Hepatocyte (in vitro differentiated cells): ENCODE data around the gene TWF2. TPM values are rescaled to one million over a fixed set of nuclear protein-coding genes. Genes with fewer than 3 reads are reported as not detected.

Source experiments
- DNase-seq: peaks from one replicate; pipeline ENCODE4 v3.0.0-alpha.2; 2016; ENCODE audit warnings: low spot score
- H2AFZ ChIP-seq: fragments of 200-600 bp; sonication (generic); 2 replicates; pipeline ENCODE4 v1.6.0; 2016; ENCODE audit warnings: antibody characterized with exemption, mild to moderate bottlenecking
- H3K27ac ChIP-seq: fragments of 200-600 bp; sonication (generic); 2 replicates; pipeline ENCODE4 v1.5.1; 2016; ENCODE audit warnings: mild to moderate bottlenecking
- H3K27me3 ChIP-seq: fragments of 200-600 bp; sonication (generic); 2 replicates; pipeline ENCODE4 v1.6.1; 2016
- H3K36me3 ChIP-seq: fragments of 200-600 bp; sonication (generic); replicated peaks from 2 replicates; pipeline ENCODE4 v1.5.1; 2016; ENCODE audit warnings: low read depth; ENCODE audit not compliant: insufficient read depth
- H3K4me1 ChIP-seq: fragments of 200-600 bp; sonication (generic); 2 replicates; pipeline ENCODE4 v1.5.1; 2016; ENCODE audit warnings: mild to moderate bottlenecking, moderate library complexity; ENCODE audit not compliant: insufficient read depth
- H3K4me2 ChIP-seq: fragments of 200-600 bp; sonication (generic); 2 replicates; pipeline ENCODE4 v1.6.0; 2016
- H3K4me3 ChIP-seq: fragments of 200-600 bp; sonication (generic); 2 replicates; pipeline ENCODE4 v1.5.1; 2016; ENCODE audit warnings: mild to moderate bottlenecking
- H3K79me2 ChIP-seq: fragments of 200-600 bp; sonication (generic); 2 replicates; pipeline ENCODE4 v1.6.0; 2017; ENCODE audit warnings: mild to moderate bottlenecking
- H3K9me2 ChIP-seq: fragments of 200-600 bp; sonication (generic); replicated peaks from 2 replicates; pipeline ENCODE4 v1.6.0; 2017; ENCODE audit warnings: mild to moderate bottlenecking; ENCODE audit not compliant: insufficient read depth
- H3K9me3 ChIP-seq: fragments of 200-600 bp; sonication (generic); 2 replicates; pipeline ENCODE4 v1.5.1; 2016; ENCODE audit warnings: low read depth, mild to moderate bottlenecking
- H4K20me1 ChIP-seq: fragments of 200-600 bp; sonication (generic); 2 replicates; pipeline ENCODE4 v1.6.0; 2016; ENCODE audit warnings: mild to moderate bottlenecking; ENCODE audit not compliant: insufficient read depth, poor library complexity, severe bottlenecking
- EZH2 ChIP-seq: fragments of 200-600 bp; sonication (generic); IDR thresholded peaks from 2 replicates; pipeline ENCODE4 v1.6.1; 2016; ENCODE audit warnings: antibody characterized with exemption, mild to moderate bottlenecking, borderline replicate concordance
- EZH2phosphoT487 ChIP-seq: fragments of 200-600 bp; sonication (generic); IDR thresholded peaks from one replicate; pipeline ENCODE4 v1.6.1; 2018; ENCODE audit warnings: antibody characterized with exemption, mild to moderate bottlenecking, low read depth, moderate library complexity; ENCODE audit not compliant: unreplicated experiment, severe bottlenecking
- WGBS: methylation state at CpG from one replicate; pipeline ENCODE4 v1.1.6; 2016; ENCODE audit warnings: low lambda C conversion rate; ENCODE audit errors: missing lambda C conversion rate; 5-methylcytosine and 5-hydroxymethylcytosine counted together
- polyA plus RNA-seq: library from polyadenylated mRNA; unstranded; fragments of >200 nt; fragmentation: Nextera tagmentation; extraction: Ambion mirVana; gene quantifications from 2 replicates; pipeline ENCODE4 v1.2.1, GENCODE V29; 2016
- total RNA-seq: library from RNA; depleted of rRNA; stranded (reverse); fragments of >200 nt; gene quantifications from 2 replicates; pipeline ENCODE4 v1.2.3, GENCODE V29; 2014
- TF ChIP-seq, protein P1 (sequence below): fragments of 200-600 bp; sonication (generic); IDR thresholded peaks from 2 replicates; pipeline ENCODE4 v1.5.1; 2016; ENCODE audit warnings: antibody characterized with exemption, mild to moderate bottlenecking; ENCODE audit not compliant: poor library complexity

Gene TWF2
- total and polyA plus RNA-seq, 2 experiments from 2014 or later, result 47.4 to 52.5 TPM

DNA sequence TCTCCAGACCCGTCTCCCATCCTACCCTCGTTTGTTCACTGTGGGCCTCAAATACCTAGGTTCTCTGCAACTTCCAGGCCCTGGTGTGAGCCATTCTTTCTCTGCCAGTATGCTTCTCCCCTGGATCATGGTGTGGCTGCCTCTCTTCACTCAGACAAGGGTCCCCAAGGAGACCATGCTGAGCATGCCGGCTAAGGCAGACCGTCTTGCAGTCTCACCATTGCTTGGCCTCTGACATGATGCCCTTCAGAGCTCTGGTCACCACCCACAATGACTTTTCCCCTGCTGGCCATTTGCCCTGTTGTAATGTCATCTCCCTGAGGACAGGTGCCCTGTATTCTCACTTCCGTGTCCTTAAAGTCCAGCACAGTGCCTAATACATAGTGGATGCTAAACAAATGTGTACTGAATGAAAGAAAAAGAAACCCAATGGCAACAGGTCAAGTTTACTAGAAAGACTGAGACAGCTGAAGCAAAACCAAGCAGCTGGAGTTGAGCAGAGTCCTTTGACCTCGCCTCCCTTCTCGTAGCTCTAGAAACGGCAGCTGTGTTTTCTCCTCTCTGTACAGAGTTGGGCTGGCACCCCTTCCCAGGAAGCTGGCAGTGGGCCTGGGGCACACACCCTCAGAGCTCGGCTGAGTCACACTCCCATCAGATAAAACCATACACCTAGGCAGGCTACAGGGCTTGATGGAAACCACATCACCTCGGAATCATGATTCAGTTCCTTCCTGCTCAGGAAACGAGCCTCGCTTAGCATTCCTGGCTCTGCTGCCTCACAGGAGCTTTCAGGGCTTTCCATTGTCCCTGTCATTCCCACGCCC is 22.2 kb downstream of the TWF2 start:
- H2AFZ ChIP-seq, result no peak overlapping the region
- H3K9me3 ChIP-seq, result no peaks in the 10 kb centered on the region
- peaks cover 17% of the 10 kb centered on the region for H3K4me1 ChIP-seq
- H3K36me3 ChIP-seq, result no peaks in the 10 kb centered on the region
- H3K79me2 ChIP-seq, result no peaks in the 10 kb centered on the region
- H3K4me2 ChIP-seq, result no peak overlapping the region
- 66% methylated on average over 13 of the region's 13 CpGs for WGBS
- no peak overlapping the region for H3K4me3 ChIP-seq
- no peaks in the 10 kb centered on the region for H3K27me3 ChIP-seq
- DNase-seq, result peak; percentile 61
- TF ChIP-seq, protein P1, sequence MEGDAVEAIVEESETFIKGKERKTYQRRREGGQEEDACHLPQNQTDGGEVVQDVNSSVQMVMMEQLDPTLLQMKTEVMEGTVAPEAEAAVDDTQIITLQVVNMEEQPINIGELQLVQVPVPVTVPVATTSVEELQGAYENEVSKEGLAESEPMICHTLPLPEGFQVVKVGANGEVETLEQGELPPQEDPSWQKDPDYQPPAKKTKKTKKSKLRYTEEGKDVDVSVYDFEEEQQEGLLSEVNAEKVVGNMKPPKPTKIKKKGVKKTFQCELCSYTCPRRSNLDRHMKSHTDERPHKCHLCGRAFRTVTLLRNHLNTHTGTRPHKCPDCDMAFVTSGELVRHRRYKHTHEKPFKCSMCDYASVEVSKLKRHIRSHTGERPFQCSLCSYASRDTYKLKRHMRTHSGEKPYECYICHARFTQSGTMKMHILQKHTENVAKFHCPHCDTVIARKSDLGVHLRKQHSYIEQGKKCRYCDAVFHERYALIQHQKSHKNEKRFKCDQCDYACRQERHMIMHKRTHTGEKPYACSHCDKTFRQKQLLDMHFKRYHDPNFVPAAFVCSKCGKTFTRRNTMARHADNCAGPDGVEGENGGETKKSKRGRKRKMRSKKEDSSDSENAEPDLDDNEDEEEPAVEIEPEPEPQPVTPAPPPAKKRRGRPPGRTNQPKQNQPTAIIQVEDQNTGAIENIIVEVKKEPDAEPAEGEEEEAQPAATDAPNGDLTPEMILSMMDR, result no peak
- no peak for TF ChIP-seq EZH2
- no peak for TF ChIP-seq EZH2phosphoT487
- H3K27ac ChIP-seq, result peak overlapping the region; percentile 55
- H4K20me1 ChIP-seq, result no peaks in the 10 kb centered on the region
- H3K9me2 ChIP-seq, result no peaks in the 10 kb centered on the region

DNA sequence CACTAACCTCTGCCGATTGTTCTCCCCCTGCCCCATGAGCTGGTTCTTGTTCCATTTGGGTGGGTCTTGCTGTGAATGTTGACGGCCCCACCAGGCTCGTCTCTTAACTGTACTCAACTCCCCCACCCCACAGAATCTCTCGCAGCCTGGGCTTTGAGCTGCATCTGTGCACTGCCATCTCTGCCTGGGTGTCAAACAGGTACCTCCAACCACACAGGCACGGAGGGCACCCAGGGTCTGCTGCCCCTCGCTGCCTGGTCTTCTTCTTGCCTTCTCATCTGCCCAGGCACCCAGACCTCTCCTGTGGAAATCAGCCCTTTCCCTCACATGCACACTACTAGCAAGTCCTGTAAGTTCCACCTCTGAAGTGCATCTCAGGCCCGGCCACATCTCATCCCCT is 23.6 kb downstream of the TWF2 start:
- Histone ChIP-seq H3K9me2 (no peaks in the 10 kb centered on the region), H3K4me3 (no peak overlapping the region), H4K20me1 (no peaks in the 10 kb centered on the region), H3K4me2 (no peak overlapping the region), H3K27me3 (no peaks in the 10 kb centered on the region), H2AFZ (no peak overlapping the region), H3K9me3 (no peaks in the 10 kb centered on the region), H3K79me2 (no peaks in the 10 kb centered on the region), H3K4me1 (peaks cover 28% of the 10 kb centered on the region), H3K36me3 (no peaks in the 10 kb centered on the region), H3K27ac (no peak overlapping the region)
- 95% methylated on average over 7 of the region's 7 CpGs for WGBS
- TF ChIP-seq, protein P1, result no peak
- TF ChIP-seq EZH2 (no peak), EZH2phosphoT487 (no peak)
- DNase-seq, result no peak

DNA sequence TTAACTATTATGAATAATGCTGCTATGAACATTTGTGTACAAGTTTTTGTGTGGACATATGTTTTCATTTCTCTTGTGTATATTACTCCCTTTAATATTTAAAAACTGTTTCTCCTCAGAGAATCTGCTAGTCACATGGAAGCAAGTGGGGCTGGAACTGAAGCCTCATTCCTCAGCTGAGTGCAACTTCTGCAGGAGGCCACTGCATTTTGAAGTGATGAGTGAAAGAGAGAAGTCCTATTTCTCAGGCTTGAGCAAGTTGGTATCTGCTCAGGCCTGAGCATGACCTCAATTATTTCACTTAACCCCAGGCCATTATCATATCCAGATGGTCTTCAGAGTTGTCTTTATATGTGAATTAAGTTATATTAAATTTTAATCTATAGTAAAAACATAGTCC is 25.1 kb downstream of the TWF2 start:
- TF ChIP-seq EZH2, result no peak
- no peak for TF ChIP-seq EZH2phosphoT487
- Histone ChIP-seq H4K20me1 (no peaks in the 10 kb centered on the region), H3K4me2 (no peak overlapping the region), H3K79me2 (no peaks in the 10 kb centered on the region), H3K9me2 (no peaks in the 10 kb centered on the region), H3K4me1 (peaks cover 27% of the 10 kb centered on the region), H3K36me3 (no peaks in the 10 kb centered on the region), H3K4me3 (no peak overlapping the region), H3K9me3 (no peaks in the 10 kb centered on the region), H3K27me3 (no peaks in the 10 kb centered on the region), H3K27ac (no peak overlapping the region), H2AFZ (no peak overlapping the region)
- DNase-seq, result no peak

DNA sequence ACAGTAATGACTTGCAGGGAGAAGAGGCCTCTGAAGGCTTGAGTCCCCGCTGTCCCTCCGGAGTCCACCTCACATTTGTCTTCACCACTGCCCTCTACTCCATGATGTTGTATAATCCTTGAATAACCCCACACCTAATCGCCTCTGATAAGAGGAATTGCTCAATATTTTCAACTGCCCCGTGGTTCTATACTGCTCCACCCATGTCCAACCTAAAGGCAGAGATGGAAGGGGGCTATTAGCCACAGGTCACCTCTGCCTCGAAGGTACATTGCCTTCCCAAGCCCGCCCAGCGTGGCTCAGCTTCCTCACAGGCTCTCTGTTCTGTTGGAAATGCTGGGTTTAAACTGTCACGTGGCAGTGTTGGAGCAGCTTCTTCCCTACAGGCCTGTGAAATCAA is 26.0 kb downstream of the TWF2 start:
- Histone ChIP-seq H3K9me2 (no peaks in the 10 kb centered on the region), H3K4me3 (no peak overlapping the region), H3K36me3 (no peaks in the 10 kb centered on the region), H3K9me3 (no peaks in the 10 kb centered on the region), H3K27me3 (no peaks in the 10 kb centered on the region), H3K79me2 (no peaks in the 10 kb centered on the region), H2AFZ (no peak overlapping the region), H3K4me1 (peaks cover 24% of the 10 kb centered on the region), H3K4me2 (no peak overlapping the region), H3K27ac (no peak overlapping the region), H4K20me1 (no peaks in the 10 kb centered on the region)
- TF ChIP-seq EZH2 (no peak), EZH2phosphoT487 (no peak)
- TF ChIP-seq, protein P1, result no peak
- DNase-seq, result no peak
- WGBS, result 79% methylated on average over 8 of the region's 8 CpGs
